ENCODE data around the gene CDH11.

CDH11 gene

DNA sequence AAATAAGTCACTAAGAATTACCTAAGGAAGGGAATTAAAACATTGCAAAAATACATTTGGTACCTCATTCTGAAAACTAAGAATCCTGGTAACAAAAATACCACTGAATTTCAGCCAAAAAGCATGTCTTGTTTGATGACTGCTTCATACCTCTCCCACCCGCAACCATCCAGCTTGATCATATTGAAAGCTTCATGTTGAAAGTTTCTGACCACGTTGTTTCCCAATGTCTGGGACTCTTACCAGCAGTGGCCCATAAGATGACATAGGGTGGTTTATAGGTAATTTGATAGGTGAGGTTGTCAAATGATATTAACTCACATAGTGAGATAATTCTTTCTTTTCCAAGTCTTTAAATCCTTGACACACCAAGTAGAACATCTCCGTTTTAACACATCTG is 139.3 kb downstream of the CDH11 start:
- H3K27ac ChIP-seq (replicated peaks) = no peak overlapping the region
- DNase-seq (ENCODE audit: low read depth in 1 of 2, low spot score in 1 of 2) = no peak
- H3K4me3 ChIP-seq (replicated peaks; ENCODE audit: insufficient read depth, low read length) = no peak overlapping the region
- TF ChIP-seq, protein P1, sequence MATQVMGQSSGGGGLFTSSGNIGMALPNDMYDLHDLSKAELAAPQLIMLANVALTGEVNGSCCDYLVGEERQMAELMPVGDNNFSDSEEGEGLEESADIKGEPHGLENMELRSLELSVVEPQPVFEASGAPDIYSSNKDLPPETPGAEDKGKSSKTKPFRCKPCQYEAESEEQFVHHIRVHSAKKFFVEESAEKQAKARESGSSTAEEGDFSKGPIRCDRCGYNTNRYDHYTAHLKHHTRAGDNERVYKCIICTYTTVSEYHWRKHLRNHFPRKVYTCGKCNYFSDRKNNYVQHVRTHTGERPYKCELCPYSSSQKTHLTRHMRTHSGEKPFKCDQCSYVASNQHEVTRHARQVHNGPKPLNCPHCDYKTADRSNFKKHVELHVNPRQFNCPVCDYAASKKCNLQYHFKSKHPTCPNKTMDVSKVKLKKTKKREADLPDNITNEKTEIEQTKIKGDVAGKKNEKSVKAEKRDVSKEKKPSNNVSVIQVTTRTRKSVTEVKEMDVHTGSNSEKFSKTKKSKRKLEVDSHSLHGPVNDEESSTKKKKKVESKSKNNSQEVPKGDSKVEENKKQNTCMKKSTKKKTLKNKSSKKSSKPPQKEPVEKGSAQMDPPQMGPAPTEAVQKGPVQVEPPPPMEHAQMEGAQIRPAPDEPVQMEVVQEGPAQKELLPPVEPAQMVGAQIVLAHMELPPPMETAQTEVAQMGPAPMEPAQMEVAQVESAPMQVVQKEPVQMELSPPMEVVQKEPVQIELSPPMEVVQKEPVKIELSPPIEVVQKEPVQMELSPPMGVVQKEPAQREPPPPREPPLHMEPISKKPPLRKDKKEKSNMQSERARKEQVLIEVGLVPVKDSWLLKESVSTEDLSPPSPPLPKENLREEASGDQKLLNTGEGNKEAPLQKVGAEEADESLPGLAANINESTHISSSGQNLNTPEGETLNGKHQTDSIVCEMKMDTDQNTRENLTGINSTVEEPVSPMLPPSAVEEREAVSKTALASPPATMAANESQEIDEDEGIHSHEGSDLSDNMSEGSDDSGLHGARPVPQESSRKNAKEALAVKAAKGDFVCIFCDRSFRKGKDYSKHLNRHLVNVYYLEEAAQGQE (IDR thresholded peaks at IDR 0.05; ENCODE audit: insufficient replicate concordance, low read depth) = no peak
- TF ChIP-seq, protein P2, sequence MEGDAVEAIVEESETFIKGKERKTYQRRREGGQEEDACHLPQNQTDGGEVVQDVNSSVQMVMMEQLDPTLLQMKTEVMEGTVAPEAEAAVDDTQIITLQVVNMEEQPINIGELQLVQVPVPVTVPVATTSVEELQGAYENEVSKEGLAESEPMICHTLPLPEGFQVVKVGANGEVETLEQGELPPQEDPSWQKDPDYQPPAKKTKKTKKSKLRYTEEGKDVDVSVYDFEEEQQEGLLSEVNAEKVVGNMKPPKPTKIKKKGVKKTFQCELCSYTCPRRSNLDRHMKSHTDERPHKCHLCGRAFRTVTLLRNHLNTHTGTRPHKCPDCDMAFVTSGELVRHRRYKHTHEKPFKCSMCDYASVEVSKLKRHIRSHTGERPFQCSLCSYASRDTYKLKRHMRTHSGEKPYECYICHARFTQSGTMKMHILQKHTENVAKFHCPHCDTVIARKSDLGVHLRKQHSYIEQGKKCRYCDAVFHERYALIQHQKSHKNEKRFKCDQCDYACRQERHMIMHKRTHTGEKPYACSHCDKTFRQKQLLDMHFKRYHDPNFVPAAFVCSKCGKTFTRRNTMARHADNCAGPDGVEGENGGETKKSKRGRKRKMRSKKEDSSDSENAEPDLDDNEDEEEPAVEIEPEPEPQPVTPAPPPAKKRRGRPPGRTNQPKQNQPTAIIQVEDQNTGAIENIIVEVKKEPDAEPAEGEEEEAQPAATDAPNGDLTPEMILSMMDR (IDR thresholded peaks at IDR 0.05; ENCODE audit: insufficient read depth, low read length) = no peak
- no peak for TF ChIP-seq POLR2AphosphoS5 (IDR thresholded peaks at IDR 0.05; ENCODE audit: low read depth)
- no peak for TF ChIP-seq SPI1 (IDR thresholded peaks at IDR 0.05; ENCODE audit: borderline replicate concordance, low read depth)
- TF ChIP-seq GABPA (IDR thresholded peaks at IDR 0.05; ENCODE audit: low read depth) = no peak
- no peaks in the 10 kb centered on the region for H3K27me3 ChIP-seq (ENCODE audit: insufficient read depth, poor library complexity, severe bottlenecking)

DNA sequence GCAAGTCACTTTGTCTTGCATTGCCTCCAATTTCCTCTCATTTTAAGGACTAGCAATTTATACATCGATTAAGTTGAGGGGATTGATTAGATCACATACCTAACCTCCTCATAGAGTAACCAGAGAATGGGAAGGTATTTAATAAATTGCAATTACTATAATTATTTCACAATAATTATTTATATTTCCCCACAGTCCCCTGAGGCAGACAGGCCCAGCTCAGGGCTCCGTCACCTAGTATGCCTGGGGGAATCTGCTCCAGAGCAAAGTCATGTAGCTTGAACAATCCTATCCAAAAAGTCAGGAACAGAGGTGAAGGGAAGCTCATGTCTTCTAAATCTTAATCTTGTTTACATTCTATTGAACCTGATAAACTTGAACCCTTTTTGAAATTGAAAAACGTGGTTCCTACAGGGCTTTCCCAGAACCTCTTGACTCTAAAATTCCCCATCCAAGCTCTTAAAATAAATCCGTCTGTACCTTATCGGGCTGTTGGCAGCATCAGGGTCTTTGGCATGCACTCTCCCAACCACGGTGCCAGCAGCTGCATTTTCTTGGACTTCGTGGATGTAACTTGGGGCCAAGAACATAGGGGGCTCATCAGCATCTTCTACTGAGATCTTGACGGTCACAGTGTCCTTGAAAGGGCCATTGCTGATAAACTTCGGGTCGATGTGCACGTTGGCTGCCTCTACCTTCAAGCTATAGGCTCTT is 140.1 kb downstream of the CDH11 start:
- Histone ChIP-seq H3K27ac (replicated peaks) (no peak overlapping the region), H3K4me3 (replicated peaks; ENCODE audit: insufficient read depth, low read length) (no peak overlapping the region), H3K27me3 (ENCODE audit: insufficient read depth, poor library complexity, severe bottlenecking) (no peaks in the 10 kb centered on the region)
- DNase-seq (ENCODE audit: low read depth in 1 of 2, low spot score in 1 of 2) = no peak
- TF ChIP-seq, protein P2 (IDR thresholded peaks at IDR 0.05; ENCODE audit: insufficient read depth, low read length) = no peak
- TF ChIP-seq, protein P1 (IDR thresholded peaks at IDR 0.05; ENCODE audit: insufficient replicate concordance, low read depth) = no peak
- no peak for TF ChIP-seq POLR2AphosphoS5 (IDR thresholded peaks at IDR 0.05; ENCODE audit: low read depth)
- TF ChIP-seq GABPA (IDR thresholded peaks at IDR 0.05; ENCODE audit: low read depth) = no peak
- no peak for TF ChIP-seq SPI1 (IDR thresholded peaks at IDR 0.05; ENCODE audit: borderline replicate concordance, low read depth)

DNA sequence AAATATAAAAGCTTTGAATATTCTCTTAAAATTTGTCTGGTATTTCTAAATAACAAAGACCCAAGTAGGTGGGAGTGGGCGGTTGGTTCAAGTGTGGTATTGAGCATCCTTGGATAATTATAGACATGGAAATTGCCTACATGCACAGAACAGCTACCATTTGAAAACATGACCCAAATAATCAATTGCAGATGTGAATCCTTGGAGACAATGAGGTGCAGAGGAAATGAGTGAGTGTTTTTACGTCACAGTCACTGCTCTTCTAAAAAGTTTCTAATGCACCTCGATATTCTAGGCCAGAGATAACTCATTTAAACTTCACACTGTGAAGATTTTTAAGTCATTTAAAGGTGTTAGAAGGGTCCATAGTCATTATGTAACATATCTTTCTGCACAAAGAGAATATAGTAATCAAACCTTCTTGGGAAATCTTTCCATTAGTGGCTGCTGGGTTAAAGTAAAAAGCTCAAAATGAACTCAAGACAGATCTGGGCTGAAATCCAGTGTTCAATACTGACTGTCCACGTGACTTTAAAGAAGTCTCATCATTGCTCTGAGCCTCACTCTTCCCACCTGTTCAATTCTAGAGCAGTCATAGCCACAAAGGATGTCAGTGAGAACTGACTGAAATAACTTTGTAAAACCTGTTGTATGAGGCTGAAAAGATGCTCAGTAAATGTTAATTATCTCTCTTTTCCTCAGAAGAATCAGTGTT is 144.5 kb downstream of the CDH11 start:
- Histone ChIP-seq H3K27ac (replicated peaks) (no peak overlapping the region), H3K4me3 (replicated peaks; ENCODE audit: insufficient read depth, low read length) (no peak overlapping the region), H3K27me3 (ENCODE audit: insufficient read depth, poor library complexity, severe bottlenecking) (no peaks in the 10 kb centered on the region)
- DNase-seq (ENCODE audit: low read depth in 1 of 2, low spot score in 1 of 2) = no peak
- TF ChIP-seq GABPA (IDR thresholded peaks at IDR 0.05; ENCODE audit: low read depth) (no peak), SPI1 (IDR thresholded peaks at IDR 0.05; ENCODE audit: borderline replicate concordance, low read depth) (no peak), POLR2AphosphoS5 (IDR thresholded peaks at IDR 0.05; ENCODE audit: low read depth) (no peak)
- TF ChIP-seq, protein P1 (IDR thresholded peaks at IDR 0.05; ENCODE audit: insufficient replicate concordance, low read depth) = no peak
- TF ChIP-seq, protein P2 (IDR thresholded peaks at IDR 0.05; ENCODE audit: insufficient read depth, low read length) = no peak
